Endothelial cell of umbilical vein (primary cell): Measurements from ENCODE around the gene CYP4F22. TPM values are rescaled to one million over a fixed set of nuclear protein-coding genes. Genes with fewer than 3 reads are reported as not detected.
A peak's percentile ranks its signal among the peaks of the same experiment; 100 is the strongest.

Experiments used
- BruUV-seq: library from RNA; stranded (reverse); fragments of 400-500 nt; replicated peaks from 2 replicates; lab custom pipeline; 2021; lab: Mats Ljungman, UMichigan
- CTCF ChIA-PET: fragments of 300-600, 350-600 bp; sonication (Branson Sonifier 250); formaldehyde crosslinking; loops from one replicate; lab custom pipeline; 2021; ENCODE audit warnings: antibody characterized with exemption, inconsistent platforms; lab: Charles Lee
- POLR2A ChIA-PET: fragments of 300-600, 350-600 bp; sonication (Branson Sonifier 250); formaldehyde crosslinking; loops from one replicate; lab custom pipeline; 2021; ENCODE audit warnings: antibody characterized with exemption, inconsistent platforms; lab: Charles Lee
- DNase-seq: peaks from one replicate; pipeline ENCODE4 v3.0.0-alpha.2; 2011; ENCODE audit warnings: low read depth, low spot score
- FAIRE-seq: peaks from 2 replicates; lab custom pipeline; 2011; peaks lifted over from hg19 to GRCh38; lab: Jason Lieb, UNC
- H2AFZ ChIP-seq: 2 replicates; pipeline ENCODE4 v1.6.0; 2012; ENCODE audit warnings: low read depth, low read length, control low read depth, inconsistent platforms
- H3K27ac ChIP-seq: 2 replicates; pipeline ENCODE4 v1.5.1; 2011; ENCODE audit warnings: low read depth, mild to moderate bottlenecking, control low read depth, low read length, moderate library complexity; ENCODE audit not compliant: insufficient read depth
- H3K27me3 ChIP-seq, 2 experiments: 2 replicates each; pipeline versions ENCODE4 v1.6.0 to v1.6.1; 2011; ENCODE audit warnings: low read length in 2 of 2, mixed read lengths in 1 of 2; ENCODE audit not compliant: control insufficient read depth in 2 of 2, insufficient read depth in 2 of 2
- H3K36me3 ChIP-seq, 2 experiments: 2 replicates in 1 of 2; 3 replicates in 1 of 2; pipeline ENCODE4 v1.5.1; 2011; ENCODE audit warnings: low read length in 2 of 2, mild to moderate bottlenecking in 1 of 2, moderate library complexity in 1 of 2; ENCODE audit not compliant: control insufficient read depth in 2 of 2, insufficient read depth in 2 of 2; ENCODE audit errors: extremely low read depth in 1 of 2
- H3K4me1 ChIP-seq: 3 replicates; pipeline ENCODE4 v1.5.1; 2011; ENCODE audit warnings: mild to moderate bottlenecking, low read length; ENCODE audit not compliant: control insufficient read depth, insufficient read depth; ENCODE audit errors: extremely low read depth
- H3K4me2 ChIP-seq: 2 replicates; pipeline ENCODE4 v1.6.1; 2011; ENCODE audit warnings: low read length, control low read depth, mixed read lengths; ENCODE audit not compliant: insufficient read depth
- H3K4me3 ChIP-seq, 3 experiments: fragments of 200-600 bp in 1 of 3; sonication (generic), shearing (Covaris generic) in 1 of 3; replicated peaks in 1 of 3; 2 replicates each; pipeline ENCODE4 v1.5.1; 2011 to 2016; ENCODE audit warnings: control low read depth in 3 of 3, low read length in 3 of 3, mild to moderate bottlenecking in 2 of 3, inconsistent platforms in 1 of 3, low read depth in 1 of 3, moderate library complexity in 1 of 3; ENCODE audit not compliant: insufficient read depth in 1 of 3
- H3K79me2 ChIP-seq: 2 replicates; pipeline ENCODE4 v1.6.0; 2012; ENCODE audit warnings: low read length, inconsistent platforms; ENCODE audit not compliant: control insufficient read depth, insufficient read depth
- H3K9ac ChIP-seq: replicated peaks from 2 replicates; pipeline ENCODE3; 2011; ENCODE audit warnings: low read length, control low read depth; ENCODE audit not compliant: insufficient read depth; ENCODE audit errors: extremely low read depth
- H3K9me1 ChIP-seq: replicated peaks from 3 replicates; pipeline ENCODE4 v1.6.0; 2011; ENCODE audit warnings: mild to moderate bottlenecking, low read length; ENCODE audit not compliant: control insufficient read depth, insufficient read depth; ENCODE audit errors: extremely low read depth
- H3K9me3 ChIP-seq: replicated peaks from 2 replicates; pipeline ENCODE4 v1.5.1; 2012; ENCODE audit warnings: low read length, inconsistent platforms; ENCODE audit not compliant: control insufficient read depth, insufficient read depth
- H4K20me1 ChIP-seq: replicated peaks from 2 replicates; pipeline ENCODE3; 2011; ENCODE audit warnings: mild to moderate bottlenecking, low read length; ENCODE audit not compliant: control insufficient read depth, insufficient read depth; ENCODE audit errors: extremely low read depth
- EZH2 ChIP-seq: IDR thresholded peaks from 2 replicates; pipeline ENCODE4 v1.6.1; 2012; ENCODE audit warnings: borderline replicate concordance, low read depth, mild to moderate bottlenecking, moderate library complexity, low read length, inconsistent platforms; ENCODE audit not compliant: severe bottlenecking
- FOS ChIP-seq: IDR thresholded peaks from 2 replicates; pipeline ENCODE4 v1.6.1; 2011; ENCODE audit warnings: mild to moderate bottlenecking, low read length, moderate library complexity, borderline replicate concordance; ENCODE audit not compliant: insufficient read depth
- GATA2 ChIP-seq: IDR thresholded peaks from 2 replicates; pipeline ENCODE4 v1.7.0; 2011; ENCODE audit warnings: low read depth, mild to moderate bottlenecking, moderate library complexity, mixed read lengths, low read length; ENCODE audit not compliant: insufficient read length, insufficient read depth
- JUN ChIP-seq: IDR thresholded peaks from 2 replicates; pipeline ENCODE4 v1.6.1; 2011; ENCODE audit warnings: borderline replicate concordance, low read depth; ENCODE audit not compliant: insufficient read length, insufficient read depth
- MAX ChIP-seq: IDR thresholded peaks from 2 replicates; pipeline ENCODE4 v1.6.1; 2011; ENCODE audit not compliant: insufficient read depth, insufficient read length
- MYC ChIP-seq: IDR thresholded peaks from one replicate; pipeline ENCODE4 v1.6.1; 2011; ENCODE audit warnings: mild to moderate bottlenecking, low read depth, low read length
- POLR2A ChIP-seq: IDR thresholded peaks from 2 replicates; pipeline ENCODE4 v1.6.1; 2012; ENCODE audit warnings: low read depth, mild to moderate bottlenecking, control low read depth, low read length
- POLR2AphosphoS5 ChIP-seq: IDR thresholded peaks from 2 replicates; pipeline ENCODE4 v1.6.1; 2012; ENCODE audit warnings: low read depth, mild to moderate bottlenecking, control low read depth, low read length, moderate library complexity; ENCODE audit not compliant: insufficient read depth
- dilution Hi-C: fragments of 300-500 bp; cut with MboI; formaldehyde crosslinking; loops from one replicate; pipeline ENCODE4 v1.15.0; 2019; ENCODE audit warnings: low sequenced_read_pairs; ENCODE audit not compliant: extremely low pct_ligation_motif_present
- intact Hi-C: fragments of 100-400 bp; cut with micrococcal nuclease; formaldehyde crosslinking; loops from one replicate; pipeline ENCODE4 v1.10.0; 2022
- polyA plus RNA-seq, 4 experiments: library from polyadenylated mRNA; depleted of rRNA in 3 of 4; stranded (reverse) in 3 of 4; unstranded in 1 of 4; fragments of >200 nt; gene quantifications; 2 replicates each; pipeline versions ENCODE4 v1.2.1 to v1.2.3, GENCODE V29; 2011 to 2012; ENCODE audit warnings: missing spikeins in 1 of 4
- total RNA-seq: library from RNA; stranded (reverse); gene quantifications from 2 replicates; pipeline ENCODE4 v1.2.3, GENCODE V29; 2021
- TF ChIP-seq, protein P1 (sequence below), 2 donors: IDR thresholded peaks; 1 replicate in 1 of 2; 2 replicates in 1 of 2; pipeline ENCODE4 v1.5.1; 2011; ENCODE audit warnings: low read length in 2 of 2, mild to moderate bottlenecking in 2 of 2, moderate library complexity in 2 of 2, control low read depth in 1 of 2, inconsistent platforms in 1 of 2, low read depth in 1 of 2; ENCODE audit not compliant: insufficient read depth in 1 of 2; ENCODE audit errors: extremely low read depth in 1 of 2

Gene CYP4F22
- total and polyA plus RNA-seq, 2 donors (not counting 3 experiments of a cell fraction or from before 2014, with no cell fraction given), result not detected

DNA sequence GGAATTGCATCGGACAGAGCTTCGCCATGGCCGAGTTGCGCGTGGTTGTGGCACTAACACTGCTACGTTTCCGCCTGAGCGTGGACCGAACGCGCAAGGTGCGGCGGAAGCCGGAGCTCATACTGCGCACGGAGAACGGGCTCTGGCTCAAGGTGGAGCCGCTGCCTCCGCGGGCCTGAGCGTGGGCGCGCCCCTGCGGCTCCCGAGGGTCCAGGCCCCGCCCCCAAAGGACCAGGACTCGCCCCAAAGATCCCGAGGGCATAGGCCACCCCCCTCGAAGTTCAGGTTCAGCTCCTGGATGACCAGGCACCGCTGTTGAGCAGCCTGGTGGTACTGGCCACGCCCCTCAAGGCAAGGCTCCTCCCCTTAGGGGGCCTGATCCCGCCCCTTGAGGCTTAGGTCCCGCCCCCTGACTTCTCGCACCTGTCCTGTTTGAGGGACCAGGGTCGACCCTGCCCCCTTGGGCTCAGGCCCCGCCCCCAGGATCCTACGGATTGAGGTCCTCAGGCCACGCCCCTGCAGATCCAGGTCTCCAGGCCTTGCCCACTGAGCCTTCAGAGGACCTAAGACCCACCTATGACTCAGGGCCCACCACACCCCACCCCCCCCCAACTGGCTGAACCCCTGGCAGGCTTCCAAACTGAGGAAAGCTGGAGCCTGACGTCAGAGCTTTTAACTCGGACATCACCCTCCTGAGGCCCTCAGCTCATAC, 43.1 kb downstream of the CYP4F22 start:
- Histone ChIP-seq H3K9me3 (no peaks in the 10 kb centered on the region), H3K4me1 (peaks cover 10% of the 10 kb centered on the region), H3K79me2 (no peaks in the 10 kb centered on the region), H3K27ac (no peak overlapping the region), H3K27me3 (peaks cover 0 to 1% of the 10 kb centered on the region in 2 experiments), H3K9ac (no peak overlapping the region), H3K4me3 (no peak overlapping the region), H3K4me2 (peak overlapping the region; percentile 30), H2AFZ (peak overlapping the region; percentile 94), H4K20me1 (no peaks in the 10 kb centered on the region), H3K9me1 (no peaks in the 10 kb centered on the region), H3K36me3 (no peaks in the 10 kb centered on the region)
- dilution Hi-C loops (no loop called here), intact Hi-C loops (loop anchor here (1.0 kb wide), 1 partner anchor 132 kb away; no protein-coding TSS in a partner anchor)
- no peak for DNase-seq
- no TSS peak for BruUV-seq
- TF ChIP-seq POLR2A, result no peak
- TF ChIP-seq, protein P1, sequence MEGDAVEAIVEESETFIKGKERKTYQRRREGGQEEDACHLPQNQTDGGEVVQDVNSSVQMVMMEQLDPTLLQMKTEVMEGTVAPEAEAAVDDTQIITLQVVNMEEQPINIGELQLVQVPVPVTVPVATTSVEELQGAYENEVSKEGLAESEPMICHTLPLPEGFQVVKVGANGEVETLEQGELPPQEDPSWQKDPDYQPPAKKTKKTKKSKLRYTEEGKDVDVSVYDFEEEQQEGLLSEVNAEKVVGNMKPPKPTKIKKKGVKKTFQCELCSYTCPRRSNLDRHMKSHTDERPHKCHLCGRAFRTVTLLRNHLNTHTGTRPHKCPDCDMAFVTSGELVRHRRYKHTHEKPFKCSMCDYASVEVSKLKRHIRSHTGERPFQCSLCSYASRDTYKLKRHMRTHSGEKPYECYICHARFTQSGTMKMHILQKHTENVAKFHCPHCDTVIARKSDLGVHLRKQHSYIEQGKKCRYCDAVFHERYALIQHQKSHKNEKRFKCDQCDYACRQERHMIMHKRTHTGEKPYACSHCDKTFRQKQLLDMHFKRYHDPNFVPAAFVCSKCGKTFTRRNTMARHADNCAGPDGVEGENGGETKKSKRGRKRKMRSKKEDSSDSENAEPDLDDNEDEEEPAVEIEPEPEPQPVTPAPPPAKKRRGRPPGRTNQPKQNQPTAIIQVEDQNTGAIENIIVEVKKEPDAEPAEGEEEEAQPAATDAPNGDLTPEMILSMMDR (IDR thresholded peaks at IDR 0.05; ENCODE audit: extremely low read depth in 1 of 2, insufficient read depth in 1 of 2, low read depth in 1 of 2, low read length in 2 of 2), result peak in 1 of 2 donors; percentile 0
- no peak for FAIRE-seq
- ChIA-PET POLR2A (no interaction called here), CTCF (interaction anchor here (1.1 to 2.5 kb wide), 7 partner anchors 10 to 460 kb away, joined by 3 to 22 read pairs (median 5); partner anchors contain the start of gene AKAP8L)

GRCh38 chr19:15555021-15555420, 46.7 kb downstream of the CYP4F22 start:
- BruUV-seq, result no TSS peak
- Histone ChIP-seq H3K4me2 (no peak overlapping the region), H3K9me1 (no peaks in the 10 kb centered on the region), H3K36me3 (no peaks in the 10 kb centered on the region), H4K20me1 (no peaks in the 10 kb centered on the region), H2AFZ (no peak overlapping the region), H3K79me2 (no peaks in the 10 kb centered on the region), H3K4me3 (no peak overlapping the region), H3K27me3 (peaks cover 0 to 1% of the 10 kb centered on the region in 2 experiments), H3K9me3 (no peaks in the 10 kb centered on the region), H3K27ac (no peak overlapping the region), H3K9ac (no peak overlapping the region), H3K4me1 (peaks cover 10% of the 10 kb centered on the region)
- dilution Hi-C loops, result no loop called here
- intact Hi-C loops, result loop anchor here (5.0 kb wide), 2 partner anchors 88 to 403 kb away; no protein-coding TSS in a partner anchor
- DNase-seq (no peak), FAIRE-seq (no peak)
- CTCF ChIA-PET, result interaction anchor here (1.4 to 2.8 kb wide), 9 partner anchors 101 to 463 kb away, joined by 6 to 124 read pairs (median 24); partner anchors contain the start of genes AKAP8 and AKAP8L
- POLR2A ChIA-PET, result interaction anchor here (0.7 to 1.4 kb wide), 2 partner anchors 103 to 137 kb away, joined by 3 to 6 read pairs; no protein-coding TSS in a partner anchor
- TF ChIP-seq GATA2 (no peak), POLR2A (no peak), JUN (no peak), EZH2 (no peak), POLR2AphosphoS5 (no peak), FOS (no peak), MYC (no peak), MAX (no peak)
- TF ChIP-seq, protein P1 (IDR thresholded peaks at IDR 0.05; ENCODE audit: extremely low read depth in 1 of 2, insufficient read depth in 1 of 2, low read depth in 1 of 2, low read length in 2 of 2), result no peak
